Upper lobe of right lung (tissue), 1 donor: ENCODE measurements around the gene KRTAP3-1. TPM values are rescaled to one million over a fixed set of nuclear protein-coding genes. Genes with fewer than 3 reads are reported as not detected.

ENCODE experiments used
- ATAC-seq: fragments of 200-7000 bp; cut with Tn5 transposase; one replicate; pipeline ENCODE4 v1.9.1; 2020; ENCODE audit warnings: mild to moderate bottlenecking, moderate library complexity
- DNase-seq: peaks from one replicate; pipeline ENCODE4 v3.0.0-alpha.2; 2020
- H3K27ac ChIP-seq: fragments of 200-600 bp; one replicate; pipeline ENCODE4 v1.8.0; 2022
- H3K27me3 ChIP-seq: fragments of 200-600 bp; one replicate; pipeline ENCODE4 v1.8.0; 2022; ENCODE audit warnings: mild to moderate bottlenecking
- H3K36me3 ChIP-seq: fragments of 200-600 bp; one replicate; pipeline ENCODE4 v1.8.0; 2022
- H3K4me1 ChIP-seq: fragments of 200-600 bp; one replicate; pipeline ENCODE4 v1.8.0; 2022
- H3K4me3 ChIP-seq: fragments of 200-600 bp; one replicate; pipeline ENCODE4 v1.8.0; 2022; ENCODE audit warnings: mild to moderate bottlenecking
- H3K9me3 ChIP-seq: fragments of 200-600 bp; one replicate; pipeline ENCODE4 v1.8.0; 2022
- CTCF ChIP-seq: fragments of 200-600 bp; IDR thresholded peaks from one replicate; pipeline ENCODE4 v1.8.0; 2022; ENCODE audit warnings: antibody characterized with exemption
- intact Hi-C: fragments of 100-400 bp; cut with DNase I; formaldehyde crosslinking; loops from one replicate; pipeline ENCODE4 v1.11.0; 2022
- total RNA-seq: library from RNA; stranded (reverse); fragmentation: NEBNext Ultra II Directional; extraction: Animal tissue kit (Norgen Biotek cat#: 25700); gene quantifications from one replicate; pipeline ENCODE4 v1.2.1, GENCODE V29; 2021
- donor health status: DM: no; HTN: yes; CAD: no; lungs with severe emphysema.

The KRTAP3-1 gene
- total RNA-seq, 1 donor from 2014 or later, result not detected

- Histone ChIP-seq H3K27me3 (peaks cover 23% of the 10 kb centered on the region), H3K27ac (no peak overlapping the region), H3K4me3 (no peak overlapping the region), H3K9me3 (no peaks in the 10 kb centered on the region), H3K4me1 (no peaks in the 10 kb centered on the region), H3K36me3 (no peaks in the 10 kb centered on the region)
- intact Hi-C loops, result no loop called here
- ATAC-seq, result no peak
- TF ChIP-seq CTCF, result no peak
- no peak for DNase-seq
Measured at GRCh38 chr17:40995116-40995515, 13.8 kb downstream of the KRTAP3-1 start.

- no peaks in the 10 kb centered on the region for H3K4me1 ChIP-seq
- no peak for TF ChIP-seq CTCF
- ATAC-seq, result no peak
- no peak within 1 kb of the TSS for H3K27ac ChIP-seq
- DNase-seq, result no peak
- H3K9me3 ChIP-seq, result no peaks in the 10 kb centered on the region
- H3K27me3 ChIP-seq, result peaks cover 23% of the 10 kb centered on the region
- no peaks in the 10 kb centered on the region for H3K36me3 ChIP-seq
- intact Hi-C loops, result no loop called here
- no peak within 1 kb of the TSS for H3K4me3 ChIP-seq
Measured at GRCh38 chr17:40993839-40994238, 15.1 kb downstream of the KRTAP3-1 start, which contains the start of gene KRTAP3-3. TSS of gene KRTAP3-3 (minus strand) at chr17:40994164. CDS start at chr17:40994097, 67 bp downstream.

GRCh38 chr17:40993084-40993483, 15.8 kb downstream of the KRTAP3-1 start:
- intact Hi-C loops, result no loop called here
- no peaks in the 10 kb centered on the region for H3K4me1 ChIP-seq
- no peaks in the 10 kb centered on the region for H3K9me3 ChIP-seq
- DNase-seq, result no peak
- TF ChIP-seq CTCF, result no peak
- H3K4me3 ChIP-seq, result no peak overlapping the region
- no peak overlapping the region for H3K27ac ChIP-seq
- no peaks in the 10 kb centered on the region for H3K36me3 ChIP-seq
- no peak for ATAC-seq
- H3K27me3 ChIP-seq, result peaks cover 23% of the 10 kb centered on the region

GRCh38 chr17:40992666-40993065, 16.3 kb downstream of the KRTAP3-1 start:
- Histone ChIP-seq H3K36me3 (no peaks in the 10 kb centered on the region), H3K4me1 (no peaks in the 10 kb centered on the region)

GRCh38 chr17:40986920-40987319, 22.0 kb downstream of the KRTAP3-1 start:
- Histone ChIP-seq H3K27me3 (peaks cover 7% of the 10 kb centered on the region), H3K4me3 (no peak overlapping the region), H3K36me3 (no peaks in the 10 kb centered on the region), H3K9me3 (no peaks in the 10 kb centered on the region), H3K4me1 (no peaks in the 10 kb centered on the region), H3K27ac (no peak overlapping the region)
- DNase-seq (no peak), ATAC-seq (no peak)
- intact Hi-C loops, result no loop called here
- TF ChIP-seq CTCF, result no peak

More at GRCh38 chr17:40992666-40993065, 16.3 kb downstream of the KRTAP3-1 start:
- Histone ChIP-seq H3K9me3 (no peaks in the 10 kb centered on the region), H3K4me3 (no peak overlapping the region), H3K27me3 (peaks cover 23% of the 10 kb centered on the region), H3K27ac (no peak overlapping the region)
- ATAC-seq (no peak), DNase-seq (no peak)
- intact Hi-C loops, result no loop called here
- TF ChIP-seq CTCF, result no peak

- Histone ChIP-seq H3K4me1 (no peaks in the 10 kb centered on the region), H3K36me3 (no peaks in the 10 kb centered on the region), H3K27me3 (no peaks in the 10 kb centered on the region), H3K9me3 (no peaks in the 10 kb centered on the region), H3K4me3 (no peak within 1 kb of the TSS), H3K27ac (no peak within 1 kb of the TSS)
- intact Hi-C loops, result no loop called here
- ATAC-seq, result no peak
- DNase-seq, result no peak
- TF ChIP-seq CTCF, result no peak
Measured at GRCh38 chr17:40984226-40984625, 24.7 kb downstream of the KRTAP3-1 start, which contains the start of gene KRT40. TSS of gene KRT40 (minus strand) at chr17:40984326. CDS start at chr17:40984273, 53 bp downstream.
